Measurements from ENCODE around the gene C4orf50.
"Not testable (repeated sequence)": the region's sequence is repeated elsewhere in the genome, so short reads cannot be mapped to it uniquely, and the experiment has no call there.

Gene C4orf50

GRCh38 chr4:5998333-5998936, 19.8 kb downstream of the C4orf50 start:
- Histone ChIP-seq H3K27ac (ENCODE audit: low read length) (no peak overlapping the region), H3K4me1 (ENCODE audit: insufficient read depth, low read length) (no peaks in the 10 kb centered on the region), H3K27me3 (ENCODE audit: insufficient read depth, low read length) (peaks cover 9% of the 10 kb centered on the region; the same call in 1 of the 2 replicates), H3K36me3 (ENCODE audit: insufficient read depth, low read depth, low read length) (no peaks in the 10 kb centered on the region), H3K4me3 (ENCODE audit: low read length) (no peak overlapping the region), H3K9ac (ENCODE audit: low read depth, low read length) (no peak overlapping the region), H3K9me3 (ENCODE audit: insufficient read depth, low read depth, low read length) (no peaks in the 10 kb centered on the region)

GRCh38 chr4:5996641-5997040, 21.6 kb downstream of the C4orf50 start:
- no peaks in the 10 kb centered on the region for H3K4me1 ChIP-seq (ENCODE audit: insufficient read depth, low read length)

GRCh38 chr4:5995901-5996623, 22.2 kb downstream of the C4orf50 start:
- H3K36me3 ChIP-seq (ENCODE audit: insufficient read depth, low read depth, low read length) = no peaks in the 10 kb centered on the region
- H3K4me1 ChIP-seq (ENCODE audit: insufficient read depth, low read length) = no peaks in the 10 kb centered on the region
- H3K9ac ChIP-seq (ENCODE audit: low read depth, low read length) = no peak overlapping the region
- H3K4me3 ChIP-seq (ENCODE audit: low read length) = no peak overlapping the region
- H3K9me3 ChIP-seq (ENCODE audit: insufficient read depth, low read depth, low read length) = no peaks in the 10 kb centered on the region
- peaks cover 9% of the 10 kb centered on the region; the same call in 1 of the 2 replicates for H3K27me3 ChIP-seq (ENCODE audit: insufficient read depth, low read length)
- H3K27ac ChIP-seq (ENCODE audit: low read length) = no peak overlapping the region

More at GRCh38 chr4:5996641-5997040, 21.6 kb downstream of the C4orf50 start:
- Histone ChIP-seq H3K9me3 (ENCODE audit: insufficient read depth, low read depth, low read length) (no peaks in the 10 kb centered on the region), H3K27me3 (ENCODE audit: insufficient read depth, low read length) (peaks cover 9% of the 10 kb centered on the region; the same call in 1 of the 2 replicates), H3K9ac (ENCODE audit: low read depth, low read length) (no peak overlapping the region), H3K36me3 (ENCODE audit: insufficient read depth, low read depth, low read length) (no peaks in the 10 kb centered on the region), H3K4me3 (ENCODE audit: low read length) (no peak overlapping the region), H3K27ac (ENCODE audit: low read length) (no peak overlapping the region)

GRCh38 chr4:5993876-5994811, 24.1 kb downstream of the C4orf50 start:
- no peak overlapping the region for H3K9ac ChIP-seq (ENCODE audit: low read depth, low read length)

GRCh38 chr4:5993346-5993745, 24.9 kb downstream of the C4orf50 start:
- H3K9me3 ChIP-seq (ENCODE audit: insufficient read depth, low read depth, low read length); H3K27me3 ChIP-seq (ENCODE audit: insufficient read depth, low read length); H3K9ac ChIP-seq (ENCODE audit: low read depth, low read length); H3K4me1 ChIP-seq (ENCODE audit: insufficient read depth, low read length); H3K36me3 ChIP-seq (ENCODE audit: insufficient read depth, low read depth, low read length); H3K27ac ChIP-seq (ENCODE audit: low read length); H3K4me3 ChIP-seq (ENCODE audit: low read length): not testable (repeated sequence)

More at GRCh38 chr4:5993876-5994811, 24.1 kb downstream of the C4orf50 start:
- Histone ChIP-seq H3K9me3 (ENCODE audit: insufficient read depth, low read depth, low read length) (no peaks in the 10 kb centered on the region), H3K27me3 (ENCODE audit: insufficient read depth, low read length) (peaks cover 13% of the 10 kb centered on the region; the same call in 1 of the 2 replicates), H3K4me1 (ENCODE audit: insufficient read depth, low read length) (no peaks in the 10 kb centered on the region), H3K4me3 (ENCODE audit: low read length) (no peak overlapping the region), H3K27ac (ENCODE audit: low read length) (no peak overlapping the region), H3K36me3 (ENCODE audit: insufficient read depth, low read depth, low read length) (no peaks in the 10 kb centered on the region)

GRCh38 chr4:5992828-5993321, 25.4 kb downstream of the C4orf50 start:
- Histone ChIP-seq H3K36me3 (ENCODE audit: insufficient read depth, low read depth, low read length) (no peaks in the 10 kb centered on the region), H3K4me3 (ENCODE audit: low read length) (no peak overlapping the region), H3K9me3 (ENCODE audit: insufficient read depth, low read depth, low read length) (no peaks in the 10 kb centered on the region), H3K4me1 (ENCODE audit: insufficient read depth, low read length) (no peaks in the 10 kb centered on the region), H3K9ac (ENCODE audit: low read depth, low read length) (no peak overlapping the region), H3K27ac (ENCODE audit: low read length) (no peak overlapping the region), H3K27me3 (ENCODE audit: insufficient read depth, low read length) (peaks cover 8% of the 10 kb centered on the region; the same call in 1 of the 2 replicates)

GRCh38 chr4:5992171-5992827, 25.9 kb downstream of the C4orf50 start:
- H3K27me3 ChIP-seq (ENCODE audit: insufficient read depth, low read length) = peaks cover 8% of the 10 kb centered on the region; the same call in 1 of the 2 replicates
- H3K36me3 ChIP-seq (ENCODE audit: insufficient read depth, low read depth, low read length) = no peaks in the 10 kb centered on the region
- no peaks in the 10 kb centered on the region for H3K4me1 ChIP-seq (ENCODE audit: insufficient read depth, low read length)
- H3K9me3 ChIP-seq (ENCODE audit: insufficient read depth, low read depth, low read length) = no peaks in the 10 kb centered on the region
- H3K27ac ChIP-seq (ENCODE audit: low read length) = no peak overlapping the region
- H3K4me3 ChIP-seq (ENCODE audit: low read length) = no peak overlapping the region
- no peak overlapping the region for H3K9ac ChIP-seq (ENCODE audit: low read depth, low read length)

- H3K27me3 ChIP-seq (ENCODE audit: insufficient read depth, low read length) = peaks cover 8% of the 10 kb centered on the region; the same call in 1 of the 2 replicates
- no peak overlapping the region for H3K9ac ChIP-seq (ENCODE audit: low read depth, low read length)
- H3K4me3 ChIP-seq (ENCODE audit: low read length) = no peak overlapping the region
- no peak overlapping the region for H3K27ac ChIP-seq (ENCODE audit: low read length)
- H3K4me1 ChIP-seq (ENCODE audit: insufficient read depth, low read length) = no peaks in the 10 kb centered on the region
- no peaks in the 10 kb centered on the region for H3K36me3 ChIP-seq (ENCODE audit: insufficient read depth, low read depth, low read length)
- no peaks in the 10 kb centered on the region for H3K9me3 ChIP-seq (ENCODE audit: insufficient read depth, low read depth, low read length)
These were observed 26.8 kb downstream of the C4orf50 start for GRCh38 chr4:5991405-5991804.

- Histone ChIP-seq H3K36me3 (ENCODE audit: insufficient read depth, low read depth, low read length) (no peaks in the 10 kb centered on the region), H3K9ac (ENCODE audit: low read depth, low read length) (no peak overlapping the region), H3K4me3 (ENCODE audit: low read length) (no peak overlapping the region), H3K9me3 (ENCODE audit: insufficient read depth, low read depth, low read length) (no peaks in the 10 kb centered on the region), H3K27ac (ENCODE audit: low read length) (no peak overlapping the region), H3K27me3 (ENCODE audit: insufficient read depth, low read length) (peaks cover 8% of the 10 kb centered on the region; the same call in 1 of the 2 replicates), H3K4me1 (ENCODE audit: insufficient read depth, low read length) (no peaks in the 10 kb centered on the region)
These were observed 27.6 kb downstream of the C4orf50 start for GRCh38 chr4:5990446-5991160.

GRCh38 chr4:5989236-5990225, 28.7 kb downstream of the C4orf50 start:
- Histone ChIP-seq H3K36me3 (ENCODE audit: insufficient read depth, low read depth, low read length) (no peaks in the 10 kb centered on the region), H3K9ac (ENCODE audit: low read depth, low read length) (no peak overlapping the region), H3K9me3 (ENCODE audit: insufficient read depth, low read depth, low read length) (peaks cover 6% of the 10 kb centered on the region; the same call in 1 of the 2 replicates), H3K4me3 (ENCODE audit: low read length) (no peak overlapping the region), H3K4me1 (ENCODE audit: insufficient read depth, low read length) (no peaks in the 10 kb centered on the region), H3K27ac (ENCODE audit: low read length) (no peak overlapping the region), H3K27me3 (ENCODE audit: insufficient read depth, low read length) (peaks cover 8% of the 10 kb centered on the region; the same call in 1 of the 2 replicates)

All from iPS-20b (cell line).